ENCODE results near the gene FLAD1.

DNA sequence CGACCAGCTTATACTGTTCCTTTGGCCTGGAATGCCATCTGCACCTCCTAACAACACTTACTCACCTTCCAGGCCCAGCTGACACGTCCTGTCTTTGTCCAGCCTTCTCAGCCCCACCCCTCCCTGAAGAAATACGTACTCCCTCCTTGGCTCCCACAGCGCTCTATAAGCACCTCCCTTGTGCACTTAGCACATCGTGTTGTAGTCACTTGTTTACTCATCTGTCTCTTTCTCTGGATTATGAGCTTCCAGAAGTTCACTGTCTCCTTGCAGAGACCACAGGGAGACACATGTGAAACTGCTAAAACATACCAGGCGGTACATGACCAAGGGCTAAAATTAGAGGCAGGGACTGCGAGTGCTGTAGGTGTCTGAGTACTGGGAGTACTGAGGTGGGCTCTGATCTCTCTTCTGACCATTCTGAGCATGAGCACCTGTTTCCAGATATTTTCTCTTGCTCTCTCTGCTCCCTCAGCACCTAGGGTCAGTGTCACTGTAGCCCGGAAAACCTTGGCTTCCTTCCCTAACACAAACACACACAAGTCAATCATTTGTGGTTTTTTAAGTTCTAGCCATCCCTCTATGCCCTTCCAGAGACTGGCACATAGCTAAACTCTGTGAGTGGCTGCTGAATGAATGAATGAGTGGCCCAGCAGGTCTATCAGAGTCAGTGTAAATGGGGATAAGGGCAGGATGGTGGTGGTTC lies 55.6 kb downstream of the FLAD1 start:
- no peak for TF ChIP-seq POLR2A (IDR thresholded peaks at IDR 0.05; ENCODE audit: extremely low read depth, insufficient read length)
- TF ChIP-seq, protein P1, sequence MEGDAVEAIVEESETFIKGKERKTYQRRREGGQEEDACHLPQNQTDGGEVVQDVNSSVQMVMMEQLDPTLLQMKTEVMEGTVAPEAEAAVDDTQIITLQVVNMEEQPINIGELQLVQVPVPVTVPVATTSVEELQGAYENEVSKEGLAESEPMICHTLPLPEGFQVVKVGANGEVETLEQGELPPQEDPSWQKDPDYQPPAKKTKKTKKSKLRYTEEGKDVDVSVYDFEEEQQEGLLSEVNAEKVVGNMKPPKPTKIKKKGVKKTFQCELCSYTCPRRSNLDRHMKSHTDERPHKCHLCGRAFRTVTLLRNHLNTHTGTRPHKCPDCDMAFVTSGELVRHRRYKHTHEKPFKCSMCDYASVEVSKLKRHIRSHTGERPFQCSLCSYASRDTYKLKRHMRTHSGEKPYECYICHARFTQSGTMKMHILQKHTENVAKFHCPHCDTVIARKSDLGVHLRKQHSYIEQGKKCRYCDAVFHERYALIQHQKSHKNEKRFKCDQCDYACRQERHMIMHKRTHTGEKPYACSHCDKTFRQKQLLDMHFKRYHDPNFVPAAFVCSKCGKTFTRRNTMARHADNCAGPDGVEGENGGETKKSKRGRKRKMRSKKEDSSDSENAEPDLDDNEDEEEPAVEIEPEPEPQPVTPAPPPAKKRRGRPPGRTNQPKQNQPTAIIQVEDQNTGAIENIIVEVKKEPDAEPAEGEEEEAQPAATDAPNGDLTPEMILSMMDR (IDR thresholded peaks at IDR 0.05; ENCODE audit: low read depth, low read length): no peak
